ENCODE results near the gene ID3. TPM values are rescaled to one million over a fixed set of nuclear protein-coding genes. Genes with fewer than 3 reads are reported as not detected.

ID3 gene
- total and polyA plus RNA-seq, 4 donors: 349 to 603 (median 379) TPM

DNA sequence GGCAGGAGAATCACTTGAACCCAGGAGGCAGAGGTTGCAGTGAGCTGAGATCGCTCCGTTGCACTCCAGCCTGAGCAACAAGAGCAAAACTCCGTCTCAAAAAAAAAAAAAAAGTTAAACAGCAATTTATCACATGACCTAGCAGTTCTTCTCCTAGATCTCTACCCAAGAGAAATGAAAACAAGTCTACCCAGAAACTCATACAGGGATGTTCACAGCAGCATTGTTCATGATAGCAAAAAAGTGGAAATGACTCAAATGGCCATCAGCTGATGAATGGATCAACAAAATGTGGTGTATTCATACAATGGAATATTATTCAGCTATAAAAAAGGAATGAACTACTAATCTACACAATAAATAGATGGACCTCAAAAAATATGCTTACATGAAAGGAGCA, 12.2 kb upstream of the ID3 start:
- DNase-seq: no peak
- H3K9me3 ChIP-seq (ENCODE audit: control insufficient read depth, low read length): no peaks in the 10 kb centered on the region
- H3K27me3 ChIP-seq (ENCODE audit: control insufficient read depth in 1 of 2, insufficient read depth in 2 of 2, low read length in 1 of 2): no peaks in the 10 kb centered on the region
- H3K36me3 ChIP-seq (ENCODE audit: control insufficient read depth in 1 of 2, insufficient read depth in 2 of 2, low read length in 1 of 2): no peaks in the 10 kb centered on the region
- H3K4me1 ChIP-seq (ENCODE audit: control insufficient read depth in 1 of 2, insufficient read depth in 2 of 2, low read length in 2 of 2): peaks cover 0 to 6% of the 10 kb centered on the region in 2 donors
- no peak overlapping the region for H3K27ac ChIP-seq (ENCODE audit: low read depth in 1 of 2, low read length in 2 of 2)
- H3K4me3 ChIP-seq (ENCODE audit: low read length in 2 of 2): no peak overlapping the region
- 73 to 85% methylated on average over 3 of the region's 3 CpGs for WGBS, 2 donors
- intact Hi-C loops (cut with DNase I): no loop called here
- no peak for ATAC-seq (ENCODE audit: low FRiP score)

DNA sequence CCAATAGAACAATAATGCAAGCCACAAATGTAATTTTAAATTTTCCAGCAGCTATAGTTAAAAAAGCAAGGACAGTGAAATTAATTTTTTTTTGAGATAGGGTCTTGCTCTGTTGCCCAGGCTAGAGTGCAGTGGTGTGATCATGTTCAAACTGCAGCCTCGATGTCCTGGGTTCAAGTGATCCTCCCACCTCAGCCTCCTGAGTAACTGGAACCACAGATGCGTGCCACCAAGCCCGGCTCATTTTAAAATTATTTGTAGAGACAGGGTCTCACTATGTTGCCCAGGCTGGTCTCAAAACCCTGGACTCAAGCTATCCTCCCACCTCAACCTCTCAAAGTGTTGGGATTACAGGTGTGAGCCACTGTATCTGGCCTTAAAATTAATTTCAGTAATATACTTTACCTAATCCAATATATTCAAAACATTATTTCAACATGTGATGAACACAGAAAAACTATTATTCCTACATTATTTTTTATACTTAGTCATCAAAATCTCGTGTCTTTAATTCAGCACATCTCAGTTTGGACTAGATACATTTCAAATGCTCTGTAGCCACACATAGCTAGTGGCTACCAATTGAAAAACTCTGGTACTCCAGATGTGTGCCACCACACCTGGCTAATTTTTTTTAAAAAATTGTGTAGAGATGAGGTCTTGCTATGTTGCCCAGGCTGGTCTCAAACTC, 10.8 kb upstream of the ID3 start:
- intact Hi-C loops (cut with DNase I): no loop called here
- WGBS, 2 donors: 93% methylated on average over 4 of the region's 4 CpGs
- DNase-seq (no peak), ATAC-seq (ENCODE audit: low FRiP score) (no peak)
- no peaks in the 10 kb centered on the region for H3K9me3 ChIP-seq (ENCODE audit: control insufficient read depth, low read length)
- no peak overlapping the region for H3K4me3 ChIP-seq (ENCODE audit: low read length in 2 of 2)
- no peaks in the 10 kb centered on the region for H3K4me1 ChIP-seq (ENCODE audit: control insufficient read depth in 1 of 2, insufficient read depth in 2 of 2, low read length in 2 of 2)
- no peak overlapping the region for H3K27ac ChIP-seq (ENCODE audit: low read depth in 1 of 2, low read length in 2 of 2)
- H3K27me3 ChIP-seq (ENCODE audit: control insufficient read depth in 1 of 2, insufficient read depth in 2 of 2, low read length in 1 of 2): no peaks in the 10 kb centered on the region
- no peaks in the 10 kb centered on the region for H3K36me3 ChIP-seq (ENCODE audit: control insufficient read depth in 1 of 2, insufficient read depth in 2 of 2, low read length in 1 of 2)

DNA sequence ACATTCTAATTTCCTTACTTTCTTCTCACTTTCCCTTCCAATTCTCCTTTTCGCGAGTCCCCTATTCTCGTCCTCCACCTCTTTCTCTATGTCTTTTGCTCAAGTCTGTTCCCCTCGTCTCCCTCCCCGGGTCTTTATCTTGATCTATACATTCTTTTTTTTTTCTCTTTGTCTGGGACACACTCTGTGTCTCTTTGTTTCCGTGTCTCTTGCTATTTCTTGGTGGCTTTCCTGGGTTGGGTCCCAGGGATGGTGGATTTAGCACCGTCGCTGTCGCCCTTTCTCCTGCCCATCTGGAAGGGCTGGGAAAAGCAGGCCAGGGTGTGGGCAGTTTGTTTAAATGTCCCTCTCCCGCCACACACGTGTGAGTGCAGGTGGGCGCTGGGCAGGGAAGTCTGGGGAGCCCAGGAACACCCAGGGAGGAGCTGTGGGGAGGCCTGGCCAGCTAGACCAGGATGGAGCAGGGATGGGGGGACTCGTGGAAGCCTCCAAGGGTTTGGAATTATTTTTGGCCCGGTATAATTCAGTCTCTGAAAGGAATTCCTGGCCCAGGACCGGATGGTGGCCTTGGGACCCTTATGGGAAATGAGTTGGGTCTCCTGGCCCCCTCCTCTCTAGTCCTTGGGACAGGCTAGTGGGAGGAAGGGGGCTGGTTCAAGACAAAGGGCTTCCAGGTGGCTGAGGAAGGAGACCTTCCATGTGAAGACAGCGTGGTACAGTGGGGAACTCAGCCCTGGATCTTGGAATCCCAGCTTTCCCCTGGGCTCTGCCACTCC, 9.5 kb upstream of the ID3 start:
- DNase-seq: no peak
- Histone ChIP-seq H3K27me3 (ENCODE audit: control insufficient read depth in 1 of 2, insufficient read depth in 2 of 2, low read length in 1 of 2) (no peaks in the 10 kb centered on the region), H3K4me1 (ENCODE audit: control insufficient read depth in 1 of 2, insufficient read depth in 2 of 2, low read length in 2 of 2) (peaks cover 0 to 3% of the 10 kb centered on the region in 2 donors), H3K9me3 (ENCODE audit: control insufficient read depth, low read length) (no peaks in the 10 kb centered on the region), H3K36me3 (ENCODE audit: control insufficient read depth in 1 of 2, insufficient read depth in 2 of 2, low read length in 1 of 2) (no peaks in the 10 kb centered on the region), H3K4me3 (ENCODE audit: low read length in 2 of 2) (peak overlapping the region; percentile 56 to 68), H3K27ac (ENCODE audit: low read depth in 1 of 2, low read length in 2 of 2) (peak overlapping the region in 1 of 2 donors; percentile 81)
- intact Hi-C loops (cut with DNase I): no loop called here
- ATAC-seq (ENCODE audit: low FRiP score): peak; percentile 44
- 12 to 13% methylated on average over 16 of the region's 16 CpGs for WGBS, 2 donors

DNA sequence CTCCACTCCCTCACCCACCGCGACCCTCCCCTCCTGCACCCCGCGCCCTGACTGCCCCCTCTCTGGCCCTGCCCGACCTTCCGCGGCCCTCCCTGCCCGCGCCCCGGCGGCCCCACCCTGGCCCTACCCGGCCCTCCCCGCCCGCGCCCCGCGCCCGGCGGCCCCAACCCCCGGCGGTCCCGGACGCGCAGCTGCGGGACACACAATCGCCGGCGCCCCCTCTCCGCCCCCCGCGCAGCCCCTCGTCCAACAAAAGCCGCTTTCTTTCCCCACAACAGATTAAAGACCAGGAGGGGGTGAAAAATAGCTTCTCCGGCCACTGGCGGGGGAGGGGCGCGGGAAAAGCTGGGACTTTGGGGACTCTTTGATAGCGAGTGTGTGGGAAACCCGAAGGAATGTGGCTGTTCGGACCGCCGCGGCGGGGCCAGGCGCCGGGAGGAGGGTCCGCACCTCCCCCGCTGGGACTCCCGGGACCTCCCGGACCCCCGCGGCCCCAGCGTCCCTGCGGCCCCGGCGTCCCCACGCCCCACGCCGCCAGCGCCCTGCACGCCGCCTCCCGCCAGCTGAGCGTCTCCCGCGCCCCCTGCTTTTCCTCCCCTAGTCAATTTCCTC, 8.8 kb upstream of the ID3 start:
- Histone ChIP-seq H3K27ac (ENCODE audit: low read depth in 1 of 2, low read length in 2 of 2) (peak overlapping the region; percentile 81 to 92), H3K9me3 (ENCODE audit: control insufficient read depth, low read length) (no peaks in the 10 kb centered on the region), H3K27me3 (ENCODE audit: control insufficient read depth in 1 of 2, insufficient read depth in 2 of 2, low read length in 1 of 2) (no peaks in the 10 kb centered on the region), H3K4me1 (ENCODE audit: control insufficient read depth in 1 of 2, insufficient read depth in 2 of 2, low read length in 2 of 2) (peaks cover 0 to 5% of the 10 kb centered on the region in 2 donors), H3K4me3 (ENCODE audit: low read length in 2 of 2) (peak overlapping the region; percentile 56 to 68), H3K36me3 (ENCODE audit: control insufficient read depth in 1 of 2, insufficient read depth in 2 of 2, low read length in 1 of 2) (no peaks in the 10 kb centered on the region)
- WGBS, 2 donors: 1% methylated on average over 64 to 66 of the region's 66 CpGs
- DNase-seq (peak; percentile 60 to 83), ATAC-seq (ENCODE audit: low FRiP score) (no peak)
- intact Hi-C loops (cut with DNase I): no loop called here

DNA sequence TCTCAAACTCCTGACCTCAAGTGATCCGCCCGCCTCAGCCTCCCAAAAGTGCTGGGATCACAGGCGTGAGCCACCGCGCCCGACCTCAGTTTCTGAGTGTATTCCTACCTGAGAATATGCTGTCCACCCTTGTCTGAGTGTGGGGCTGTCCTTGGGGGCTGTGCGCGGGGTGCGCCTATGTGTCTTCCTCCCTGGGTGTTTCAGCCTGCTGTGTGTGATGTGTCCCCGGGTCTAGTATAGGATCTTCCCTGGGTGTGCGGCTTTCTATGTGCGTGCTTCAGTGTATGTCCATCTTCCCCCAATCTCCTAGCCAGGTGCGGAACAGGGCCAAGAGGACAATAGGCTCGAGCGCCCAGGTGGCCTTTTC, 8.3 kb upstream of the ID3 start:
- H3K27me3 ChIP-seq (ENCODE audit: control insufficient read depth in 1 of 2, insufficient read depth in 2 of 2, low read length in 1 of 2): no peaks in the 10 kb centered on the region
- no peaks in the 10 kb centered on the region for H3K36me3 ChIP-seq (ENCODE audit: control insufficient read depth in 1 of 2, insufficient read depth in 2 of 2, low read length in 1 of 2)
- no peaks in the 10 kb centered on the region for H3K9me3 ChIP-seq (ENCODE audit: control insufficient read depth, low read length)
- ATAC-seq (ENCODE audit: low FRiP score) (no peak), DNase-seq (no peak)
- H3K4me3 ChIP-seq (ENCODE audit: low read length in 2 of 2): peak overlapping the region; percentile 56 to 68
- WGBS, 2 donors: 68 to 72% methylated on average over 15 of the region's 15 CpGs
- intact Hi-C loops (cut with DNase I): no loop called here
- peaks cover 0 to 5% of the 10 kb centered on the region in 2 donors for H3K4me1 ChIP-seq (ENCODE audit: control insufficient read depth in 1 of 2, insufficient read depth in 2 of 2, low read length in 2 of 2)
- peak overlapping the region in 1 of 2 donors; percentile 92 for H3K27ac ChIP-seq (ENCODE audit: low read depth in 1 of 2, low read length in 2 of 2)

DNA sequence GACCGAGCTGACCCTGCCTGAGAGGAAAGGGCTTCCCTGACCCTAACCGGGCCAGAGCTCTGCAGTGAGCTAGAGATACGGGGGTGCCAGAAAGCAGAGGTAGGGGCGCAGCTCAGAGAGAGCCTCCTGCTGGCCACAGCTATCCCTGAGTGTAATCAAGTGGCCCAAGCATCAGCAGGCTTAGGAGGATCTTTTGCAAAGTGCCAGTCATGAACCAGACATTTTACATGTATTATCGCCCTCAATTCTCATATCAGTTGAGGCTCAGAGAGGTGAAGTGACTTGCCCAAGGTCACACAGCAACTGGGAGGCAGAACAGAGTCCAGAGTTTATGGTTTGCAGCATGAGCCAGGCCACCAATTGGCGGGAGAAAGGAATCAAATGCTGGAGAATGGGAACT, 7.0 kb upstream of the ID3 start:
- WGBS, 2 donors: 81% methylated on average over 6 of the region's 6 CpGs
- Histone ChIP-seq H3K36me3 (ENCODE audit: control insufficient read depth in 1 of 2, insufficient read depth in 2 of 2, low read length in 1 of 2) (no peaks in the 10 kb centered on the region), H3K4me1 (ENCODE audit: control insufficient read depth in 1 of 2, insufficient read depth in 2 of 2, low read length in 2 of 2) (peaks cover 0 to 5% of the 10 kb centered on the region in 2 donors), H3K9me3 (ENCODE audit: control insufficient read depth, low read length) (no peaks in the 10 kb centered on the region), H3K4me3 (ENCODE audit: low read length in 2 of 2) (no peak overlapping the region), H3K27me3 (ENCODE audit: control insufficient read depth in 1 of 2, insufficient read depth in 2 of 2, low read length in 1 of 2) (no peaks in the 10 kb centered on the region), H3K27ac (ENCODE audit: low read depth in 1 of 2, low read length in 2 of 2) (peak overlapping the region in 1 of 2 donors; percentile 5)
- intact Hi-C loops (cut with DNase I): no loop called here
- ATAC-seq (ENCODE audit: low FRiP score) (no peak), DNase-seq (no peak)

DNA sequence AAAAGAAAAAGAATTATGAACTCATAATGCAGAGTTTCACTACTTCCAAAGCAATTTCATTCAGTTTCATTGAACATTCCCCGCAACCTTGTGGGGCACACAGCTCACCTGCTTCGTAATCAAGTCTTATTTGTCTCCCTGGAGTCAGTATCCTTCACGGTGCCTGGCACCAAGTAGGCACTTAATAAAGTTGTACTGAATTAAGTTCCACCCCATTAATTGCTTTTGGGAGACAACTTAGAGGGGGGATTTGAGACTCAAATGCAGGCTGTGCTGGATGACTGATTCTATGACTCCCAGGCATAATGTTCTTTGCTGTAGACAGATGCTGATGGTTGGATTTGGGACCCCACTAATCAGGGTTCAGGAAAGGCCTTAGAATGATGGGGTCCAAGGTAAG, 6.5 kb upstream of the ID3 start:
- ATAC-seq (ENCODE audit: low FRiP score) (no peak), DNase-seq (no peak)
- peak overlapping the region in 1 of 2 donors; percentile 5 for H3K27ac ChIP-seq (ENCODE audit: low read depth in 1 of 2, low read length in 2 of 2)
- H3K27me3 ChIP-seq (ENCODE audit: control insufficient read depth in 1 of 2, insufficient read depth in 2 of 2, low read length in 1 of 2): no peaks in the 10 kb centered on the region
- intact Hi-C loops (cut with DNase I): no loop called here
- H3K9me3 ChIP-seq (ENCODE audit: control insufficient read depth, low read length): no peaks in the 10 kb centered on the region
- 80 to 81% methylated on average over 3 of the region's 3 CpGs for WGBS, 2 donors
- H3K36me3 ChIP-seq (ENCODE audit: control insufficient read depth in 1 of 2, insufficient read depth in 2 of 2, low read length in 1 of 2): no peaks in the 10 kb centered on the region
- peaks cover 0 to 5% of the 10 kb centered on the region in 2 donors for H3K4me1 ChIP-seq (ENCODE audit: control insufficient read depth in 1 of 2, insufficient read depth in 2 of 2, low read length in 2 of 2)
- H3K4me3 ChIP-seq (ENCODE audit: low read length in 2 of 2): no peak overlapping the region

DNA sequence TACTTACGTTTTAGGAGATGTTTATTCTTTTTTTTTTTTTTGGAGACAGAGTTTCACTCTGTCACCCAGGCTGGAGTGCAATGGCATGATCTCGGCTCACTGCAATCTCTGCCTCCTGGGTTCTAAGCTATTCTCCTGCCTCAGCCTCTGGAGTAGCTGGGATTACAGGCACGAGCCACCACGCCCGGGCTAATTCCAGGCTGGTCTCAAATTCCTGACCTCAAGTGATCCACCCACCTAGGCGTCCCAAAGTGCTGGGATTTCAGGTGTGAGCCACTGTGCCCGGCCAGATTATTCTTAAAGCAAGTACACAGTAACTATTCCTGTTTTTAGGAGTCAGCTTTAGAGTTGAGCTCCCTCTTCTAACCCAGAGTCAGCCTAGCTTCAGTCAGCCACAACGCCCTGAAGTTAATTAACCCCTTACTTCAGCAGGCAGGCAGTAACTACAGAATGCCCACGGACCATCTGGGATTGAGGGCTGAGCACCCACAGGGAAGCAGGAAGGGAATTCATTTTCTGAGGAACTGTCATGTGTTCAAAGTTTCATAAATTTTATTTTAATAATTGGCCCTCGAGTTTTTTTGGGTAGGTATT, 5.3 kb upstream of the ID3 start:
- H3K4me1 ChIP-seq (ENCODE audit: control insufficient read depth in 1 of 2, insufficient read depth in 2 of 2, low read length in 2 of 2): peaks cover 0 to 5% of the 10 kb centered on the region in 2 donors
- no peaks in the 10 kb centered on the region for H3K9me3 ChIP-seq (ENCODE audit: control insufficient read depth, low read length)
- intact Hi-C loops (cut with DNase I): no loop called here
- no peaks in the 10 kb centered on the region for H3K27me3 ChIP-seq (ENCODE audit: control insufficient read depth in 1 of 2, insufficient read depth in 2 of 2, low read length in 1 of 2)
- no peaks in the 10 kb centered on the region for H3K36me3 ChIP-seq (ENCODE audit: control insufficient read depth in 1 of 2, insufficient read depth in 2 of 2, low read length in 1 of 2)
- ATAC-seq (ENCODE audit: low FRiP score) (no peak), DNase-seq (no peak)
- H3K4me3 ChIP-seq (ENCODE audit: low read length in 2 of 2): no peak overlapping the region
- H3K27ac ChIP-seq (ENCODE audit: low read depth in 1 of 2, low read length in 2 of 2): peak overlapping the region; percentile 78 to 88
- 10 to 14% methylated on average over 10 of the region's 10 CpGs for WGBS, 2 donors

Data from aorta (tissue), 5 donors.